Kidney epithelial cell (primary cell): ENCODE data around the gene EIF4ENIF1. TPM values are rescaled to one million over a fixed set of nuclear protein-coding genes. Genes with fewer than 3 reads are reported as not detected.

Source experiments
- DNase-seq: peaks from one replicate; pipeline ENCODE4 v3.0.0-alpha.2; 2010; ENCODE audit warnings: low read depth
- H3K27me3 ChIP-seq: 2 replicates; pipeline ENCODE4 v1.6.0; 2011; ENCODE audit warnings: low read length; ENCODE audit not compliant: control insufficient read depth, insufficient read depth
- H3K36me3 ChIP-seq: 2 replicates; pipeline ENCODE4 v1.5.1; 2011; ENCODE audit warnings: low read length; ENCODE audit not compliant: control insufficient read depth, insufficient read depth
- H3K4me3 ChIP-seq: 2 replicates; pipeline ENCODE4 v1.5.1; 2011; ENCODE audit warnings: low read depth, mild to moderate bottlenecking, control low read depth, low read length
- CTCF ChIP-seq: IDR thresholded peaks from 2 replicates; pipeline ENCODE4 v1.5.1; 2011; ENCODE audit warnings: mild to moderate bottlenecking, moderate library complexity, low read length, control low read depth, inconsistent platforms; ENCODE audit not compliant: insufficient read depth, poor library complexity, severe bottlenecking
- total RNA-seq: library from RNA; depleted of rRNA; stranded (reverse); fragments of >200 nt; gene quantifications from 2 replicates; pipeline ENCODE4 v1.2.3, GENCODE V29; 2015

The EIF4ENIF1 gene
- total RNA-seq, 1 donor from 2014 or later = 11.9 TPM

GRCh38 chr22:31394326-31394725, 95.3 kb downstream of the EIF4ENIF1 start:
- H3K36me3 ChIP-seq = no peaks in the 10 kb centered on the region
- no peak overlapping the region for H3K4me3 ChIP-seq
- no peak for DNase-seq
- TF ChIP-seq CTCF = no peak
- no peaks in the 10 kb centered on the region for H3K27me3 ChIP-seq

GRCh38 chr22:31393893-31394292, 95.7 kb downstream of the EIF4ENIF1 start:
- H3K36me3 ChIP-seq = no peaks in the 10 kb centered on the region
- no peak for TF ChIP-seq CTCF
- no peaks in the 10 kb centered on the region for H3K27me3 ChIP-seq
- DNase-seq = no peak
- no peak overlapping the region for H3K4me3 ChIP-seq

Other genes starting within 250 kb of the EIF4ENIF1 start
- 14.0 and 17.5 TPM in 2 replicates for gene PIK3IP1, start 197.4 kb downstream of the EIF4ENIF1 start, total RNA-seq
- gene PATZ1, start 143.5 kb downstream of the EIF4ENIF1 start, total RNA-seq = 56.6 and 60.7 TPM in 2 replicates
- gene DRG1, start 90.2 kb downstream of the EIF4ENIF1 start, total RNA-seq = 62.6 and 68.9 TPM in 2 replicates
- gene SFI1, start 6.7 kb upstream of the EIF4ENIF1 start, total RNA-seq = 13.2 and 18.1 TPM in 2 replicates
- 83.3 and 88.3 TPM in 2 replicates for gene PISD, start 172.4 kb upstream of the EIF4ENIF1 start, total RNA-seq